HG03196 (cell line): ENCODE results near the gene IL22RA1.

Experiments used
- ATAC-seq: cut with Tn5 transposase; IDR thresholded peaks from one replicate; pipeline ENCODE4 v1.9.1; 2021; ENCODE audit not compliant: unreplicated experiment

Gene IL22RA1

DNA sequence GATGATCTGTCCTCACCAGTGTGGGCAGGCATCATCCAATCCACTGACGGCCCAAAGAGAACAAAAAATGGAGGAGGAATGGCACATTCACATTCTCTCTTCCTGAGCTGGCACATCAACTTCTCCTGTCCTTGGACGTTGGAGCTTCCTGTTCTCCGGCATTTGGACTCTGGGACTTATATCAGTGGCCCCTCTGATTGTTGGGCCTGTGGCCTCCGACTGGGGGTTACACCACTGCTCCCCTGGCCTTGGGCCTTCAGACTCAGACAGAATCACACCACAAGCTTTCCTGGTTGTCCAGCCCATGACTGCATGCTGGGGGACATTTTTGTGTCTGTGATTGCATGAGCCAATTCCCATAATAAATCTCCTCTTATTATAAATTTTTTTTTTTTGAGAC, 24.1 kb upstream of the IL22RA1 start:
- ATAC-seq: no peak

DNA sequence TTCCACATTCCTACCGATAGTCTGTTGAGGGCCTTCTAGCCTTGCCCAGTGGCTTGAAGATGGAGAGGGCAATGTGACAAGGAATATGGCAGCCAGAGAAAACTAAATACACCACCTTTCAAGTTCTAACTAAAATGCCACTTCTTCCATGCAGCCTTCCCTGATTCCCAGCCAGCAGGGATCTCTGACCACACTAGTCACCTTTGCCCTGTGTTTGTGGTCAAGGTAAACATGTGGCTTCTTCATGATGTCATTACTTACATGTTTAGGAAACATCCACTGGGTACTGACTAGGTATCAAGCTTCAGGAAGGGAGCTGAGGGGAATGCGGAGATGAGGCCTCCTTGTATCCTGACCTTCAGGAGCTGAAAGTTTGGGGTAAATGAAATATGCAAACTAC, 22.6 kb upstream of the IL22RA1 start:
- ATAC-seq: no peak

DNA sequence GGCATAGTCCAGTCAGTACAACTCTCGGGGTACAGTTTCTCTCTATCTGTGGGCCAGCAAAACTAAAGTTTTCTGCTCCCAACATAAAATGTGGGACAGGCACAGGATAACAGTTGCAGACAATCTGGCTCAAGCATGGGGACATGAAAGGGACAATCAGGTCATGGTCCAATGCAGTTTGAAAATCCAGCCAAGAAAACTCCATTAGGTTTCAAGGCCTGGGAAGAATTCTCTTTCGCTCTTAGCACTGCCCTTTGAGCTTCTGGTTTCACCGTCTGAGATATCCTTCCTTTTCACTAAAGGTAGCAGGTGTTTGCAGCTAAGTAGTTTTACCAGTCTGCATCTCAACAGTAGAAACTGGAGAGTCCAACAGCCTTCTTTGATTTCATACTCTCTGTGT, 21.1 kb upstream of the IL22RA1 start:
- ATAC-seq: no peak

GRCh38 chr1:24162201-24162600, 19.3 kb upstream of the IL22RA1 start:
- no peak for ATAC-seq

DNA sequence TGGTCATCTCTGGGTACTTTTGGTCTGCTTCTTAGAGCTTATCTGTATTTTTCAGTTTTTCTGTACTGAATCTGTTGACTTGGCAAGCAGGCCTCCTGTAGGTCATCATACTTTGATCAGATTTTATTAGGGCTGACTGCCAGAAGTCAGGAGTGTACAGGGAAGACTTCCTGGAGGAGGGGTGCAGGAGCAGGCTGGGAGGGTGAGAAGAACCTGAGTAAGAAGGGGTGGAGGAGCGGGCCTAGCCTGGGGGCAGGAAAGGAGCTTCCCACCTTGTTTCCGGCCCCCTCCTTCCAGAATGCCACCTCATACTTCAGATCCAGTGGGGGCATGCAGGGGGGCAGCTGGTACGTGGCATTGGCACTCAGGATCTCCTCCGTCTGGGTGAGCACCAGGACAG, 18.3 kb upstream of the IL22RA1 start:
- ATAC-seq: no peak

- no peak for ATAC-seq
These were observed 16.4 kb upstream of the IL22RA1 start for GRCh38 chr1:24159366-24159765.

DNA sequence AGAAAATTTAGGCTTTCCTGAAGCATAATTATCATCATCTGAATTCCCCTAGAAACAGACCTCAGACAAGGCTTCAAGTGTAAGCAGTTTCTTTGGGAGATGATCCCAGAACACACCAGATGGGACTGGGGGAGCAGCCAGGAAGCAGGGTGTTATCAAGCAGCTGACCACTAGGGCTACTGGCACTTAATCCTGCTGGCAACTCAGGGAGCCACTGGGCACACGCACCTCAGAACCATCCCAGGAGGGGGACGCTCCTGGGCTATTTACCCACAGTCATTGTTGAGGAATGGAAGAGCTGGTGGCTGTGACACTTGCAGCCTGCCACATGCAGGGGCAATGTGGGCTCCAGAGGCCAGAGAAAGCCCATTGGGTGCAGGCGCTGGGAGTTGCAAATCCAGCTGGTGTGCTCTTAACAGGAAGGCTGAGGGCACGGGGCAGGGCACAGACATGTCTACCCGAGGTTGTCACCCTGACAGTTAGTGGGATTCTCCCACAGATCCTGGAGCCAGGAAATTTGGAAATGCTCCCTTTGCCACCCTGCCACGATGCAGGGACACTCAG, 15.1 kb upstream of the IL22RA1 start:
- ATAC-seq: no peak

DNA sequence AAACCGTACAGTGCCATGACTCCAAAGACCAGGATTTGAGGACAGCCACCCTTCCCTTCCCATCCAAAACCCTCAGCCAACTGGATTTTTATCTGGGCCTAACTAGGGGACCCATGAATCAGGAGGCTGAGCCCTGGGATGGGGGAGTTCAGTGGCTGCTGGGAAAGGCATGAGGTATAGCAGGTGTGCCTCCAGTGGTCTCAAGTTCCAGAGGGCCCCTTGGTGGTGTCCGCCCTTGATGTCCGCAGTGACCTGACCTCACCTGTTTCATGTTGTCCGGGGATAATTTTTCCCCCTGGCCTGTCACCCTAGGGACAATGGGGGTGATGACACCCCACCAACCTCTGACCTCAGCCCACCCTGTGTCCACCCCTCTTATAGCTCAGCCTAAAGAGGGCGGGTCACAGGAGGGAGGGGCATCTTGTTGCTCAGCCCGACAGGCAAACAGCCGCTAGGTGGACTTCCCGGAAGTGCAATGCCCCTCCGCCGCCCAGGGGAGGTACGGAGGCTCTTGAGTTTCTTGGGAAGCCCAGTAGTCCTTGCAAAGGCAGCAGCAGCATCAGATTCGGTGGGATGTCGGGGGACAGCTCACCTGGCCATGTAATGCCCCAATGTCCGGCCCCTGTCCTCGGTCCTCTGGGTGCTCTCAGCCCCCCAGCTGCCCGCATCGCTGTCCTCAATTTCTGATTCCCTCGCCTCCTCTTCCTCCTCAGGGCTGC, 13.8 kb upstream of the IL22RA1 start:
- ATAC-seq: no peak

GRCh38 chr1:24155011-24155782, 12.3 kb upstream of the IL22RA1 start:
- ATAC-seq: no peak

DNA sequence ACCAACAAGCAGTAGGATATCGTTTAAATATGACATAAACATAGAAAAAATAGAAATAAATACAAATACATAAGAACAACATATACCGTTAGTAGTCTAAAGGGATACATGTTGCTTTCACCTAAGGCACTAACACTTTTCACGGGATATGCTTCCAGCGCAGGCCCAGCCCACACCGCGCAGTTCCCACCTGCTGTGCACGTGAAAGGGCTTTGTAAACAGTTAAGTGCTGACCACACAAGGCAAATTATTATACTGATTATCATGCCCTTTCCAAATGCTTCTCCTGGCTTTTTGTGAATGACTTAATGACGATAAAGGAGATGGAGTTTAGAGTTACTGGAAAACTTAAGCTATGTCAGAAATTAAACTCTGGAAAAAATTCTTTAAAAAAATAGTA, 11.3 kb upstream of the IL22RA1 start:
- ATAC-seq: no peak

- no peak for ATAC-seq
These were observed 9.9 kb upstream of the IL22RA1 start for GRCh38 chr1:24152631-24153494.

DNA sequence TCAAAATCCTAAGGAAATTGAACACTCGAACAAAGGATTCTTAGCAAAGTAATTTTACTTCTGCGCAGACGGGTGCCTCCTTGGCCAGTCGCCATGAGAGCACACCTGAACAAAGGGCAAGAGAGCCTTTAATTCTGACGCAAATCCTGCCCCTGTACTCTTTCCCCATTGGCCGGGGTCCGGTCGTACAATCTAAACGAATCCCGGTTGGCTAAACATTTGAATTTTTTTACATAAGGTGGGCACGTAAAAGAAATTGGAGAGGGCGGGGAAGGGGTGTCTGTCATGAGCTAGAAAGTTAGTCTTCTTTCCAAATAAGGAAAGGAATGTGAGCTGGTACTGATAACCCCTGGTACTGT, 8.2 kb upstream of the IL22RA1 start:
- no peak for ATAC-seq

GRCh38 chr1:24150234-24151174, 7.6 kb upstream of the IL22RA1 start:
- peak; percentile 75 for ATAC-seq

- ATAC-seq: no peak
These were observed 6.9 kb upstream of the IL22RA1 start for GRCh38 chr1:24149866-24150233.

GRCh38 chr1:24147816-24148215, 4.9 kb upstream of the IL22RA1 start:
- ATAC-seq: no peak

- ATAC-seq: no peak
These were observed 4.3 kb upstream of the IL22RA1 start for GRCh38 chr1:24147194-24147593.

- ATAC-seq: no peak
These were observed 1.5 kb downstream of the IL22RA1 start for GRCh38 chr1:24141311-24141997.

DNA sequence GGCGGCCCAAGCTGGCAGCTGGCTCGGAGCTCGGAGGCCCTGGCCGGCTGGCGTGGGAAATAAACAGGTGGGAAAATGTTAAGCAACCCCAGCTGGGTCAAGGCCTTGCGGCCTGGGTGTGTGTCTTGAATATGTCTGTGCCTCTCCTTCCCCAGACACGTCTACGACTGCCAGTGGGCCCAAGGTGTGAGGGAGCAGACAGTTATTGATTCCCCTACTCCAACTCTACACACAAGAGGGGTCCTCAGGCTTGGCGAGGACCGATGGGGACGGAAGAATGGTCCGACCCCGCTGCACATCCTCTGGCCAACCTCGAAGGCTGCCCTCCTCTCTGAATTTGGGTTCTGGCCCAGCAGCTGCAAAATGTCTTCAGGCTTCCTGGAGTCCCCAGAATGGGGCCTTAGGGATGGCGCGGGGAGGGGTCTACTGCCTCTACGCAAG, 2.2 kb downstream of the IL22RA1 start:
- no peak for ATAC-seq

DNA sequence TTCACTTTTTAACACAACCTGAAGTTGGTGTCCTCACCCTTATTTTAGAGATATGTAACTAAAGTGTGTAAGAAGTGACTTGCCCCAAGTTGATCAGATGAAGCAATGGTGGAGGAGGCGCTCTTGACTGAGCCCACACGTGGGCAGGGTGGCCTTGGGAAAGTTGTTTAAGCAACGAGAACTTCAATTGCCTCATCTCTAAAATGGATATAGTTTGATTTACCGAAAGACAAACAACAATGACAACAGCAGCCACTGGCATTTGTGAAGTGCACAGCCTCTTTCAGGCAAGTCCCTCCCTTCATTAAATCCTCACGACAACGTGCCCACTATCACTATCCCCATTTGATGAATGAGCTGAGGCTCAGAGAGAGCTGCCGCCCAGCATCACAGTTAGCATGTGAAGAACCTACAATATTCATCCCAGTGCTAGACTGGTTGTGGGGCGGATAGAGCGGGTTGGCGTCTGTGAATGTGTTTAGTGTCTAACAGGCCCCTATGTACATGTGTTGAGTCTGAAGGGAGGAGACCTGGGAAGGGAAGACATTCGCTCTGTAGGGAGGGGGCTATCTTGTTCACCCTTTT, 3.0 kb downstream of the IL22RA1 start:
- ATAC-seq: no peak

DNA sequence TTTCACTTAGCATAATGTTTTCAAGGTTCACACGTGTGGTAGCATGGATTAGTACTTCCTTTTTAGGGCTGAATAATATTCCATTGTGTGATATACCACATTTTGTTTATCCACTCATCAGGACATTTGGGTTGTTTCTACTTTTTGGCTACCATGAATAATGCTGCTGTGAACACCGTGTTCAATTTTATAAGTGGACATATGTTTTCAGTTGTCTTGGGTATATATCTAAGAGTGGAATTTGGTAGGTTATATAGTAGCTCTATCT, 3.8 kb downstream of the IL22RA1 start:
- ATAC-seq: no peak
